ENCODE results near the gene PPP1R27.

Gene PPP1R27

GRCh38 chr17:81863123-81863675, 28.3 kb upstream of the PPP1R27 start:
- in situ Hi-C loops (cut with MboI; ENCODE audit: low pct_unique_long_range_greater_than_20kb, low sequenced_read_pairs, unreplicated experiment) = no loop called here
- TF ChIP-seq, protein P1, sequence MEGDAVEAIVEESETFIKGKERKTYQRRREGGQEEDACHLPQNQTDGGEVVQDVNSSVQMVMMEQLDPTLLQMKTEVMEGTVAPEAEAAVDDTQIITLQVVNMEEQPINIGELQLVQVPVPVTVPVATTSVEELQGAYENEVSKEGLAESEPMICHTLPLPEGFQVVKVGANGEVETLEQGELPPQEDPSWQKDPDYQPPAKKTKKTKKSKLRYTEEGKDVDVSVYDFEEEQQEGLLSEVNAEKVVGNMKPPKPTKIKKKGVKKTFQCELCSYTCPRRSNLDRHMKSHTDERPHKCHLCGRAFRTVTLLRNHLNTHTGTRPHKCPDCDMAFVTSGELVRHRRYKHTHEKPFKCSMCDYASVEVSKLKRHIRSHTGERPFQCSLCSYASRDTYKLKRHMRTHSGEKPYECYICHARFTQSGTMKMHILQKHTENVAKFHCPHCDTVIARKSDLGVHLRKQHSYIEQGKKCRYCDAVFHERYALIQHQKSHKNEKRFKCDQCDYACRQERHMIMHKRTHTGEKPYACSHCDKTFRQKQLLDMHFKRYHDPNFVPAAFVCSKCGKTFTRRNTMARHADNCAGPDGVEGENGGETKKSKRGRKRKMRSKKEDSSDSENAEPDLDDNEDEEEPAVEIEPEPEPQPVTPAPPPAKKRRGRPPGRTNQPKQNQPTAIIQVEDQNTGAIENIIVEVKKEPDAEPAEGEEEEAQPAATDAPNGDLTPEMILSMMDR (IDR thresholded peaks at IDR 0.05; ENCODE audit: extremely low read depth, insufficient read depth, missing control alignments) = no peak
- DNase-seq (ENCODE audit: low spot score) = no peak

DNA sequence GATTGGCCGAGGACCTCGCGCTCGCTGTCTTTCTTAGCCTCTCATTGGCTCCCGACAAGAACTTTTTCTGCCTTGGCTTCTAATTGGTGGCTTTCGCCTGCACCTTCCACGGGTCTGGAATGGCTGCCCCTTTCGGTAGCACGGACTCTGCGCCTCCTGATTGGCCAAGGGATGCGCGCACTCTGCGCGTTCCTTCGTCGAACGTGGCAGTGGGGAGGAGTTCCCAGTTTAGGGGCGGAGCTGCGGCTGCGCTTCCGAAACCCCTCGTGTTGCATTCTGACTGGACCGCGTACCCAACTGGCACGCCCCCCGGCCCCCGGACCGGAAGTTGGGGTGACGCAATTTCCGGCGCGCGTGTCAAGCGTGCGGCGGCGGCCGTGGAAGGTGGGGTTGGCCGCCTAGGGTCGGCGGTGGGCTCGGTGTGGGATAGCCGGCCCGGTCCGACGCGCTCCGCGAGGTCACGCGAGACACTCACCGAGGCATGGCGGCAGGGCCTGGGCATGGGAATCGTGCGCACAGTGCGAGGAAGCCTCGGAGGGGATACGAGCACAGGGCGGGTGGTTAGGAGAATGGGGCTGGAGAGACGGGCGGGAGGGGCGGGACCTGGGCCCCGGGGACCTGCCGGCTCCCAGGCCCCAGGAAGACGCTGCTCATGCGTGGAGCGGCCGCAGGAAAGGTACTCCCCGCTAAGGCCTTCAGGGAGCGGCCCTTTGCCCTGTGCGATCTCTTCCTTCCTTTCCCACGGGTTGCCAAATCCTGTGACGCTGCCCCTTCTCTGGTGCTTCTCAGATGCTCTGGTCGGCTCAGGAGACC, 26.1 kb upstream of the PPP1R27 start:
- in situ Hi-C loops (cut with MboI; ENCODE audit: low pct_unique_long_range_greater_than_20kb, low sequenced_read_pairs, unreplicated experiment) = no loop called here
- TF ChIP-seq, protein P1 (IDR thresholded peaks at IDR 0.05; ENCODE audit: extremely low read depth, insufficient read depth, missing control alignments) = no peak

GRCh38 chr17:81859906-81860755, 25.3 kb upstream of the PPP1R27 start, which contains the start of gene P4HB:
Gene P4HB, minus strand, starts transcription at chr17:81860535. Its CDS starts 64 bp downstream, at chr17:81860471.
- TF ChIP-seq, protein P1 (IDR thresholded peaks at IDR 0.05; ENCODE audit: extremely low read depth, insufficient read depth, missing control alignments) = no peak
- in situ Hi-C loops (cut with MboI; ENCODE audit: low pct_unique_long_range_greater_than_20kb, low sequenced_read_pairs, unreplicated experiment) = no loop called here
- peak; percentile 32 for DNase-seq (ENCODE audit: low spot score)

More for the DNA sequence above, 26.1 kb upstream of the PPP1R27 start:
- peak; percentile 99 for DNase-seq (ENCODE audit: low spot score)

GRCh38 chr17:81858967-81859905, 24.4 kb upstream of the PPP1R27 start:
- in situ Hi-C loops (cut with MboI; ENCODE audit: low pct_unique_long_range_greater_than_20kb, low sequenced_read_pairs, unreplicated experiment) = no loop called here
- DNase-seq (ENCODE audit: low spot score) = no peak
- TF ChIP-seq, protein P1 (IDR thresholded peaks at IDR 0.05; ENCODE audit: extremely low read depth, insufficient read depth, missing control alignments) = no peak

- no peak for DNase-seq (ENCODE audit: low spot score)
- TF ChIP-seq, protein P1 (IDR thresholded peaks at IDR 0.05; ENCODE audit: extremely low read depth, insufficient read depth, missing control alignments) = no peak
- in situ Hi-C loops (cut with MboI; ENCODE audit: low pct_unique_long_range_greater_than_20kb, low sequenced_read_pairs, unreplicated experiment) = no loop called here
Measured at GRCh38 chr17:81858170-81858966, 23.5 kb upstream of the PPP1R27 start.
